ENCODE data around the gene MMP12.

Gene MMP12

DNA sequence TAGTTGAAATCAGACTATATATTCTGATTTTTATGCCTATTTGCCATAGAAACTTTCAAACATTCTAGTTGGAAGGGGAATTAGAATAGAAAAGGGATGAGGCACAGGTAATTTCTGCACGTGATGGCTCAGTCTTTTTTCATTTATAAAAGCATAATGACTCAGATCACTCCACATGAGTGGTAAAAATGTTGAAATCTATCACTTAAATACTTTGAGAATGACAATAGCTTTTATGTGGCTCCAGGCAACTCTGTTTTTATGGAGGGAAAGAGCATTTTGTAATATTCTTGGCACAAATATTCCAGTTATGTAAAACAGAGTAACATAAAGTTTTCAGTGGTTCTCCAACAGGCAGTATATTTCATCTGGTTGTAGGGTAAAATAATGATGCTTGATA, 25.5 kb downstream of the MMP12 start:
- DNase-seq, result no peak

DNA sequence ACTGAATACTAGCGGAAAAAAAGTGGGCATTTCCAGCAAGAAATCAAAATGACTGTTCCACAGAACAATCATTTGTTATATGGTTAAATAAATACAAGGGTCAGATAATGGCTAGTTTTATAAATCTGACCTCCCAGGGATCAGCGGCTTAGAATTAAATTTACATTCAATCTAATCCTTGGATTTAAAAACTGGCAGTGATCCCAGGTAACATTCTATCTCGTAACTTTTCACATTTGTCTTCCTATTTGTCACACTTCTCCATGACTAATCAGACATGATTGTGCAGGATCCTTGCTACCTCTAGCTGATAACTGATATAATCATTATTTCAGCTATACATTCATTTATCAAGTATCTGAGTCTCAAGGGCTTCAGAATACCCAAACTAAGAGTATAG, 28.5 kb downstream of the MMP12 start:
- DNase-seq, result no peak

DNA sequence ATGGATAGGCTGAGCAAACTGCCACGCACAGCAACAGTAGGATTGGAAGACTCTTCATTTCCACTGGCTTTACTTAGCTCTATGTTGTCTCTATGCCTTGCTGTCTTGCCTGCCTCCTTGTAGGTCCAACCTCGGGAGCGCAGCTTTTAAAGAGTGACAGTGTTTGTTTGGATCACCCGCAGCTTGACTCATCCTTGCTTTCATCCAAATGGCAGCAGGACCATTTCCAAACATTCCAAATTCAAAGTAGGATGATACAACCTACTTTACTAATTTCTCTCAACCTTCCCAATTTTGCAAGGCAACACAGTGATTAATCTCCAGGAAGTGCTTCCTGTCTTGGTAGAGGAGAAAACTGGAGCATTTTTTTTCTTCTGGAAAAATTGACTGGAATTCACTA, 31.3 kb downstream of the MMP12 start, which contains the start of gene MMP3:
Gene MMP3, minus strand, starts transcription at position 121 of the 400 bp plus-strand sequence. Its CDS starts 63 bp downstream, at position 58.
- no peak for DNase-seq

DNA sequence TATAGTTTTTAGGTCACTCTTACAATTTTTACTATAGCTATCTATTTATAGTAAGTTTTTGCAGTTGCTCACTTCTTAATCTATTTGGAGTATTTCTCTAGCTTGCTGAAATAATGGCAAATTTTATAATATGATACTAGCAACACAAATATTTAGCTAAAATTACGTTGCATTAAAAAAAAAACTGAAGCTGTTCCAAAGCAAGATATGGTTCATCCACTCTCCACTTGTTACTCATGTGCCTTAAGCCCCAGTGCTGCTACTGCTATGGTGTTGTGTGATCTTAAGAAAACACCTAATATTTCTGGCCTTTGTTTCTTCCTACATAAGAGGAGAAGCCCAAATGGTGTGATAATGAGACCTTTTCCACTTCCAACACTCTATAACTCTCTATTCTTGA, 31.9 kb downstream of the MMP12 start:
- no peak for DNase-seq

GRCh38 chr11:102840018-102840417, 34.8 kb downstream of the MMP12 start:
- DNase-seq, result no peak

DNA sequence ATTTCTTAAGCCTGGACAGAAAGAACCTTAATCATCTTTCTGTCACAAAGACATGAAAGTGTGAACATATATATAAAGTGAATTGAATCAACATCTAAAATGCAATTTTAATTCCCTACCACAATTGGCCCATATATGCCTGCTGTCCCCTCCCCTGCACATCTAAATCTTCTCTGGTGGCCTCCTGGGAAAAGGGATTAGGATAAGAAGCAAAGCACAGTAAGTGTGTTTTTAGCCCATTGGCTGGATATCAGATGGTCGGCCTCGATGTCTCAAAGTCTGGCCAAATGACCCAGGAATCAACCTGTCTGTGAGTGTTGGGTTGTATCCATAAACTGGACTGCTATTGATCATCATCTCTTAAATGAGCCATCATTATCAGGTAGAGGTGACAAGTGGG, 37.1 kb downstream of the MMP12 start:
- no peak for DNase-seq

DNA sequence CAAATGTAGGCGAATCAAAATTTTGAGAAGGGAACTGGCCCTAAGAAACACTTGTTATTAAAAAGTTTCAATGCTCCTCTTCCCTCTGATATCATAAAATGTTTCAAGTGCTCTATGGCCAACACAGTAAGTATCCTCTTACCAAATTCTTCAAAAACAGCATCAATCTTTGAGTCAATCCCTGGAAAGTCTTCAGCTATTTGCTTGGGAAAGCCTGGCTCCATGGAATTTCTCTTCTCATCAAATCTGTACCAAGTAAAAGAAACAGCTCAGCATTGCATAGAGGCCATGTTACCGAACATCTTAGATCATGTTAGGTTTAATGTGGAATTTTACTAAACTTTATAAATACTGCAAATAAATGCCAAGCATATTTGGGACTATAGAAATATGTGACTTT, 37.6 kb downstream of the MMP12 start:
- no peak for DNase-seq

- DNase-seq, result no peak
Measured at GRCh38 chr11:102836290-102836875, 38.4 kb downstream of the MMP12 start.

DNA sequence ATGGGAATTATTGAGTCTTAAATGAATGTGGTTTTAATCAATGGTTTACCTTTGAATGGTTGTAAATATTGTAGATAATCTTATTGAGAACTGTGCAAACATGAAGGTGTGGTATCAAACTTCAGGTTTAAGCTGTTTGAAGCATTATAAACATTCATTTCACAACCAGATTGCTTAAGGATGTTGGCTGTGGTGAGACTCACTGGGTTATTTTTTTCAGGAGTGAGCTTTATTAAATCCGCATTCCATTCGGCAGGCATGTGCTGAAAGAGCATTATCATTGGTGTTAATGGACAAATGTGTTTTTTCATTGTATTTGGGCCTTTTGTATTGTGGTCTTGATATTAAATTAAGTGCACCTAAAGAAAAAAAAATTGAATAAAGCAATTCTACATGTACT, 41.1 kb downstream of the MMP12 start:
- DNase-seq, result no peak

DNA sequence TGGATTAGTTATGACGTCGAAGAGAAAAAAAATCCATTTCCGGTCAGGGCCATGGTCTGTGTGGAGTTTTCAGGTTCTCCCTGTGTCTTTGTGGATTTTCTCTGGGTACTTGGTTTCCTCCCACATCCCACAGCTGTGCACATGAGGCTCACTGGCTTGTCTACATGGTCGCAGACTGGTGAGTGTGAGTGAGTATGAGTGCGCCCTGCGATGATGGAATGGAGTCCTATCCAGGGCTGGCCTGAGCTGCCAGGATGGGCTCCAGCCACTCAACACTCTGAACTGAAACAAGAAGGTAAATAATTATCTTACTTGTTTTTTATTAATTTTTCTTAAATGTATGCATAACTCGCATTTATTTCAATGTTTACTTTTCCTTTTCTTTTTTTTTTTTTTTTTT, 42.2 kb downstream of the MMP12 start:
- DNase-seq, result no peak

GRCh38 chr11:102831489-102832440, 43.0 kb downstream of the MMP12 start:
- DNase-seq, result peak; percentile 25

DNA sequence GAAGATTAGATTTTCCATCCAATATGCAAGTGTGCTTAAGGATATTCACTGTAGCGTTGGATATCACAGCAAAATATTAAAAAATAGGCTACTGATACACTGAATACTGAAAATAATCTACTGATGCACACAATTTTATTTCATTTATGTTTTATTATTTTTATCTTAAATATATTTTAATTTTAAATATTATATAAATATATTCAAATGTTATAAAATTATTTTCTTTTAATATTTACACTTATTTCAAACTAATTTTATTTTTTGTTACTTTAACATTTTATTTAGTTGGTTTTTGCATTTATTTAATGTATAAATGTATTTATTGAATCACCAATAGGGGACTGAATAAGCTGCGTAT, 43.7 kb downstream of the MMP12 start:
- DNase-seq, result no peak

GRCh38 chr11:102830001-102830727, 44.6 kb downstream of the MMP12 start:
- DNase-seq, result no peak

GRCh38 chr11:102829316-102830000, 45.3 kb downstream of the MMP12 start:
- DNase-seq, result no peak

DNA sequence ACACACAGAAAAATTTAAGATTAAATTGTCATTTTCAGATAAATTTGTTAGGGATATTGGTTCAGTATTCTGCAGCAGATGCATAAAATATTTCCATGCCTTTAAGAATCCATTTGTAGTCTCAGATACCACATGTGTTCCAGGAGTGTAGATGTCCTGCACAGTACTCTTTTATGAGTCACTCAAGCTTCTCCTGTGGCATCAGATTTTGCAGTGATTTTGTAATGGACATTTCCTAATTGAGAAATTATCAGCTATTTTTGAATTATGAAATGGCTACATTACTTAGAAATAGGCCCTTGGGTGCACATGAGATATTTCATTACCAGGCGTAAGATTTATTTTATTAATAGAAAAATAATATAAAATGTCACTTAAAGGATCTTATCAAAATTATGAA, 50.2 kb downstream of the MMP12 start:
- DNase-seq, result no peak

DNA sequence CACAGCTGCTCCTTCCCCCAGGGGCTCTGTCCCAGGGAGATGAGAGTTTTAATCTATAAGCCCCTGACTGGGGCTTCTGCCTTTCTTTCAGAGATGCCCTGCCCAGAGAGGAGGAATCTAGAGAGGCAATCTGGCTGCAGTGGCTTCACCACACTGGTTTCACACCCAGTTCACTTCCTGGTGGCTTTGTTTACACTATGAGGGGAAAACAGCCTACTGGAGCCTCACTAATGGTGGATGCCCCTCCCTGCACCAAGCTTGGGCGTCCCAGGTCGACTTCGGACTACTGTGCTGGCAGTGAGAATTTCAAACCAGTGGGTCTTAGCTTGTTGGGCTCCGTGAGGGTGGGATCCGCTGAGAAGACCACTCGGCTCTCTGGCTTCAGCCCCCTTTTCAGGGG, 55.3 kb downstream of the MMP12 start:
- no peak for DNase-seq

GRCh38 chr11:102813484-102813883, 61.3 kb downstream of the MMP12 start:
- no peak for DNase-seq
